Upper lobe of left lung (tissue), 4 donors: Measurements from ENCODE around the gene MEIOB.

Experiments used
- CTCF ChIP-seq, 6 experiments: fragments of 450-650 bp in 4 of 6; fragments of 200-600 bp in 2 of 6; sonication (generic) in 2 of 6; IDR thresholded peaks; one replicate each; pipeline ENCODE4 v1.5.1; 2016 to 2019; ENCODE audit warnings: antibody characterized with exemption in 6 of 6
- POLR2A ChIP-seq, 4 donors: fragments of 450-650 bp; IDR thresholded peaks; one replicate each; pipeline ENCODE4 v1.5.1; 2016 to 2017; ENCODE audit warnings: antibody characterized with exemption in 4 of 4, mild to moderate bottlenecking in 2 of 4
- POLR2AphosphoS5 ChIP-seq, 2 donors: sonication (generic); formaldehyde crosslinking; IDR thresholded peaks; one replicate each; pipeline ENCODE4 v1.5.1; 2017; ENCODE audit warnings: antibody characterized with exemption in 2 of 2

GRCh38 chr16:1791256-1791942, 80.6 kb downstream of the MEIOB start:
- TF ChIP-seq POLR2A (IDR thresholded peaks at IDR 0.05) (no peak), POLR2AphosphoS5 (IDR thresholded peaks at IDR 0.05) (no peak), CTCF (IDR thresholded peaks at IDR 0.05) (no peak)
